DOHH2 (cell line): ENCODE data around the gene FAM76B.

Source experiments
- EZH2phosphoT487 ChIP-seq: fragments of 200-600 bp; sonication (generic); IDR thresholded peaks from 2 replicates; pipeline ENCODE4 v1.6.1; 2017; ENCODE audit warnings: borderline replicate concordance, mild to moderate bottlenecking, antibody characterized with exemption, low read length, moderate library complexity, mixed read lengths
- TF ChIP-seq, protein P1 (sequence below): fragments of 200-600 bp; sonication (generic); IDR thresholded peaks from one replicate; pipeline ENCODE4 v1.5.1; 2014; ENCODE audit warnings: antibody characterized with exemption, mild to moderate bottlenecking, low read depth, low read length; ENCODE audit not compliant: poor library complexity, severe bottlenecking

DNA sequence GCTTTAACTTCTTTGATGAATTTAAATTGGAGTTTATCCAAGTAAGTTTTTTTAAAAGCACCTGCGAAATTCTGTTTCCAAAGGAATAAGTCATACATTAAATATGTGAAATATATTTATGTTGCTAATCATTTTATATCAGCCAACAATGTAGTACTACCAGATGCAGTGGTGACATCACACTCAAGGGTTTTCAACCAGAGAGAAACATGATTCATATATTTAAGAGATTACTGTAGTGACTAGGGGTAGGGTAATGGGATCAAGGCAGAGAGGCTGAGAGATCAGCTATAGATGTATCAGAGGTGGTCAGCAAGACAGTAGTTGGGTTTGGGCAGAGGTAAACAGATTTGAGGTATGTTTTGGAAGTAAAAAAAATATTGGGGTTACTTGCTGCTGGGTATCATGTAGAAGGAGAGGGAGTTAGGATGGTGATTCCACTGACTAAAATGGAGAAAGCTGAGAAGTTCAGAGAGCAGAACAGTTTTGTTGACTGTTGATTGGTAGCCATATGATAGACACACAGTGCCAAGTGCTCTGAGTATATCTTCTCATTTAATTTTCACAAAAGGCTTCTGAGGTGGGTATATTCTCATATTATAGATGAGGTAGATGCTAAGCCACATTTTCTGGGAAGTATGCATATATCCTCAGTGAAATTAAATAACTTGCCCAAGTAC lies 40.1 kb upstream of the FAM76B start:
- TF ChIP-seq, protein P1, sequence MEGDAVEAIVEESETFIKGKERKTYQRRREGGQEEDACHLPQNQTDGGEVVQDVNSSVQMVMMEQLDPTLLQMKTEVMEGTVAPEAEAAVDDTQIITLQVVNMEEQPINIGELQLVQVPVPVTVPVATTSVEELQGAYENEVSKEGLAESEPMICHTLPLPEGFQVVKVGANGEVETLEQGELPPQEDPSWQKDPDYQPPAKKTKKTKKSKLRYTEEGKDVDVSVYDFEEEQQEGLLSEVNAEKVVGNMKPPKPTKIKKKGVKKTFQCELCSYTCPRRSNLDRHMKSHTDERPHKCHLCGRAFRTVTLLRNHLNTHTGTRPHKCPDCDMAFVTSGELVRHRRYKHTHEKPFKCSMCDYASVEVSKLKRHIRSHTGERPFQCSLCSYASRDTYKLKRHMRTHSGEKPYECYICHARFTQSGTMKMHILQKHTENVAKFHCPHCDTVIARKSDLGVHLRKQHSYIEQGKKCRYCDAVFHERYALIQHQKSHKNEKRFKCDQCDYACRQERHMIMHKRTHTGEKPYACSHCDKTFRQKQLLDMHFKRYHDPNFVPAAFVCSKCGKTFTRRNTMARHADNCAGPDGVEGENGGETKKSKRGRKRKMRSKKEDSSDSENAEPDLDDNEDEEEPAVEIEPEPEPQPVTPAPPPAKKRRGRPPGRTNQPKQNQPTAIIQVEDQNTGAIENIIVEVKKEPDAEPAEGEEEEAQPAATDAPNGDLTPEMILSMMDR = no peak
- TF ChIP-seq EZH2phosphoT487 = no peak
